ENCODE measurements around the gene RAB42. TPM values are rescaled to one million over a fixed set of nuclear protein-coding genes. Genes with fewer than 3 reads are reported as not detected.
"Not testable (repeated sequence)": the region's sequence is repeated elsewhere in the genome, so short reads cannot be mapped to it uniquely, and the experiment has no call there.

Gene RAB42
- total RNA-seq, 1 experiment from 2014 or later, result not detected

DNA sequence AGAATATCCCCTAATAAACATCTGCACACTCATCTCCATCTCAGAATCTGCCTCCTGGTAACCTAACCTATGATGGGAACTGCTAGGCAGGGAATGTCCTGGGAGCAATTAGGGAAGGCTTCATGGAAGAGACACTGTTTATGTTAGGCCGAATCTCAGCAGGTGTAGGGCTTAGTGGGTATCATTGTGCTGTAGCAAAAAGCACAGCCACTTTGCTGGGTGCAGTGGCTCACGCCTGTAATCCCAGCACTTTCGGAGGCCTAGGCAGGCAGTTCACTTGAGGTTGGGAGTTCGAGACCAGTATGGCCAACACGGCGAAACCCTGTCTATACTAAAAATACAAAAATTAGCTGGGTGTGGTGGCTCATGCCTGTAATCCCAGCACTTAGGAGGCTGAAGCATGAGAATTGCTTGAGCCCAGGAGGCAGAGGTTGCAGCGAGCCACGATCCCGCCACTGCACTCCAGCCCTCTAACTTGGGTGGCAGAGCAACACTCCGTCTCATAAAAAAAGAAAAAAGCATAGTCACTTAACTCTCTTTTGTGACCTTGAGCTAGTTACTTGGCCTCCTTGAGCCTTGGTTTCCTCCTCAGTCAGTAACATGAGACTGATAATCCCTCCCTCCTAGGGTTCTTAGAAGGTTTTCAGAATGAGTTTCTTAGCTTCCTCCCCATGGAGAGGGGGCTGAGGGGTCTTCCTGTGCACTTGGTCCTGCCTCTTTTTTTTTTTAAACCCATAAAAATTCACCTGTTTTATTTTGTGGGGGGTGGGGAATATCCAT, 3.5 kb downstream of the RAB42 start:
- Mint-ChIP-seq H3K27ac (ENCODE audit: low read depth, unreplicated experiment) (peak overlapping the region; percentile 71), H3K4me3 (ENCODE audit: unreplicated experiment) (no peak overlapping the region), H3K9me3 (ENCODE audit: unreplicated experiment) (no peaks in the 10 kb centered on the region), H3K4me1 (ENCODE audit: insufficient read depth, unreplicated experiment) (peaks cover 12% of the 10 kb centered on the region), H3K27me3 (ENCODE audit: insufficient read depth, unreplicated experiment) (no peaks in the 10 kb centered on the region), H3K36me3 (ENCODE audit: insufficient read depth, unreplicated experiment) (peaks cover 6% of the 10 kb centered on the region)
- CTCF ChIA-PET, result interaction anchor here (0.6 to 1.0 kb wide), 3 partner anchors 10 to 236 kb away, joined by 3 read pairs; no protein-coding TSS in a partner anchor
- no TSS peak for BruUV-seq (replicated peaks)
- DNase-seq (ENCODE audit: unreplicated experiment), result no peak
- POLR2A ChIA-PET, result interaction anchor here (0.5 to 5.7 kb wide), 5 partner anchors 13 to 256 kb away, joined by 3 to 64 read pairs (median 3); partner anchors contain the start of gene YTHDF2
- TF ChIP-seq, protein P1, sequence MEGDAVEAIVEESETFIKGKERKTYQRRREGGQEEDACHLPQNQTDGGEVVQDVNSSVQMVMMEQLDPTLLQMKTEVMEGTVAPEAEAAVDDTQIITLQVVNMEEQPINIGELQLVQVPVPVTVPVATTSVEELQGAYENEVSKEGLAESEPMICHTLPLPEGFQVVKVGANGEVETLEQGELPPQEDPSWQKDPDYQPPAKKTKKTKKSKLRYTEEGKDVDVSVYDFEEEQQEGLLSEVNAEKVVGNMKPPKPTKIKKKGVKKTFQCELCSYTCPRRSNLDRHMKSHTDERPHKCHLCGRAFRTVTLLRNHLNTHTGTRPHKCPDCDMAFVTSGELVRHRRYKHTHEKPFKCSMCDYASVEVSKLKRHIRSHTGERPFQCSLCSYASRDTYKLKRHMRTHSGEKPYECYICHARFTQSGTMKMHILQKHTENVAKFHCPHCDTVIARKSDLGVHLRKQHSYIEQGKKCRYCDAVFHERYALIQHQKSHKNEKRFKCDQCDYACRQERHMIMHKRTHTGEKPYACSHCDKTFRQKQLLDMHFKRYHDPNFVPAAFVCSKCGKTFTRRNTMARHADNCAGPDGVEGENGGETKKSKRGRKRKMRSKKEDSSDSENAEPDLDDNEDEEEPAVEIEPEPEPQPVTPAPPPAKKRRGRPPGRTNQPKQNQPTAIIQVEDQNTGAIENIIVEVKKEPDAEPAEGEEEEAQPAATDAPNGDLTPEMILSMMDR (IDR thresholded peaks at IDR 0.05; ENCODE audit: unreplicated experiment), result no peak
- intact Hi-C loops (cut with micrococcal nuclease), result no loop called here

DNA sequence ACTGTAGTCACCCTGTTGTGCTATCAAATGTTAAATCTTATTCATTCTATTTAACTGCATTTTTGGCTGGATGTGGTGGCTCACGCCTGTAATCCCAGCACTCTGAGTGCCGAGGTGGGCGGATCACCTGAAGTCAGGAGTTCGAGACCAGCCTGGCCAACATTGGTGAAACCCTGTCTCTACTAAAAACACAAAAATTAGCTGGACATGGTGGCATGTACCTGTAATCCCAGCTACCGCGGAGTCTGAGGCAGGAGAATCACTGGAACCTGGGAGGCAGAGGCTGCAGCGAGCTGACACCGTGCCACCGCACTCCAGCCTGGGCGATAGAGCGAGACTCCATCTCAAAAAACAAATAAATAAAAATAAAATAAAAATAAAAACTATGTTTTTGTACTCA, 4.2 kb downstream of the RAB42 start:
- CTCF ChIA-PET, result interaction anchor here (1.0 kb wide), 1 partner anchor 236 kb away, joined by 3 read pairs; no protein-coding TSS in a partner anchor
- H3K27ac Mint-ChIP-seq (ENCODE audit: low read depth, unreplicated experiment); H3K36me3 Mint-ChIP-seq (ENCODE audit: insufficient read depth, unreplicated experiment); BruUV-seq (replicated peaks); intact Hi-C loops (cut with micrococcal nuclease); H3K9me3 Mint-ChIP-seq (ENCODE audit: unreplicated experiment); H3K4me3 Mint-ChIP-seq (ENCODE audit: unreplicated experiment); DNase-seq (ENCODE audit: unreplicated experiment); H3K27me3 Mint-ChIP-seq (ENCODE audit: insufficient read depth, unreplicated experiment): not testable (repeated sequence)
- POLR2A ChIA-PET, result interaction anchor here (0.5 to 5.7 kb wide), 5 partner anchors 12 to 501 kb away, joined by 3 to 64 read pairs (median 3); partner anchors contain the start of gene YTHDF2
- H3K4me1 Mint-ChIP-seq (ENCODE audit: insufficient read depth, unreplicated experiment), result peaks cover 13% of the 10 kb centered on the region

DNA sequence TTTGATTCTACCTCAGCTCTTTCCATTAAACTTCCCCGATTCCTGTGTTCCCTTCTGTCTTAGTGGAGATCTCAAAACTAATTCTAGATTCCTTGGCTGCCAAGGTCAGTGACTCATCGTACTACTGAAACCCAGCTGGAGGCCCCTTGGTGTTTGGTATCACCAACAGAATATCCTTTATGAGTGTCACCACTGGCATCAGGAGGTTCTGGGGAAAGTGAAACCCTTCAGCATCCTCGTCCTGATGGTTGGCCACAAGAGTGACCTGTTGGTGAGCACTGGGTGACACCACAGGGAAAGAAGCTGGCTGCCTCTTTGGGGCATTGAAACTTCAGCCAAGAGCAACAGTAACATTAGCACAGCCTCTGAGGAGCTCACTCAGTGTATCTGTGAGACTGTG, 9.6 kb downstream of the RAB42 start:
- ChIA-PET CTCF (interaction anchor here (0.6 to 5.5 kb wide), 11 partner anchors 8 to 510 kb away, joined by 3 to 37 read pairs (median 4); no protein-coding TSS in a partner anchor), POLR2A (interaction anchor here (0.7 to 5.6 kb wide), 11 partner anchors 14 to 353 kb away, joined by 3 to 64 read pairs (median 4); partner anchors contain the start of genes RCC1 and YTHDF2)
- BruUV-seq (replicated peaks), result no TSS peak
- TF ChIP-seq, protein P1 (IDR thresholded peaks at IDR 0.05; ENCODE audit: unreplicated experiment), result no peak
- DNase-seq (ENCODE audit: unreplicated experiment), result peak; percentile 92
- H3K4me1 Mint-ChIP-seq (ENCODE audit: insufficient read depth, unreplicated experiment), result peaks cover 10% of the 10 kb centered on the region
- no peaks in the 10 kb centered on the region for H3K9me3 Mint-ChIP-seq (ENCODE audit: unreplicated experiment)
- no peak overlapping the region for H3K4me3 Mint-ChIP-seq (ENCODE audit: unreplicated experiment)
- H3K27me3 Mint-ChIP-seq (ENCODE audit: insufficient read depth, unreplicated experiment), result no peaks in the 10 kb centered on the region
- intact Hi-C loops (cut with micrococcal nuclease), result loop anchor here (1.0 to 2.0 kb wide), 4 partner anchors 21 to 193 kb away; partner anchors contain the start of gene TRNAU1AP
- H3K27ac Mint-ChIP-seq (ENCODE audit: low read depth, unreplicated experiment), result peak overlapping the region; percentile 27
- peaks cover 43% of the 10 kb centered on the region for H3K36me3 Mint-ChIP-seq (ENCODE audit: insufficient read depth, unreplicated experiment)

DNA sequence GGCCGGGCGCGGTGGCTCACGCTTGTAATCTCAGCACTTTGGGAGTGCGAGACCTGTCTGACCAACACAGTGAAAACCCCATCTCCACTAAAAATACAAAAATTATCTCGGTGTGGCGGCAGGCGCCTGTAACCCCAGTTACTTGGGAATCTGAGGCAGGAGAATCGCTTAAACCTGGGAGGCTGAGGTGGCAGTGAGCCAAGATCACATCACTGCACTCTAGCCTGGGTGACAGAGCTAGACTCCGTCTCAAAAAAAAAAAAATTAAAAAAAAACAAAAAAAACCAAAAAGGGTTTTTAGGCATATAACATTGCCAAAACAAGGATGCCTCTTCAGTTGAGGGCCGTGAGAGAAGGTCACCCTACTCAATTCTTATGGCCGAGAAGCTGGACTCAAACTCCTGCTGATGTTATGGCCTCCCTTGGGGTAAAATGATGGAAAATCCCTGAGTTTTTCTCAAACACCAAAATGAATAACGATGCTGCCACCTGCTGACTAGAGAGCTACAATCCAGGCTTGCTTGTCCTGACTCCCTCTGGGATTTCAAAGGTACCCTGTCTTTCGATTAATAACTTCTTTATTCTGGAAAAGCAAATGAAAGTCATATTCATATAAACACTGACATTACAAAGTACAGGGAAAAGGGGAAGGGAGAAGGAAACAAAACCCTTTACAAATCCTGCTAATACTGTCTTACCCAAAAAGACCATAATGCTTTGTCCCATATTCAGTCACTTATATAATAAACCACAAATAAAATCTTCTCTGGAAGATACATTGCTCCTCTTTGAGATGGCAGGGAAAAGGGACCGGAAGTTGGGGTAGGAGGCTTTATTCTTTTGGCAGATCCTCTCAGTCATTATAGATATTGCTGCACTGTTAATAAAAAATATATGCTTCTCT, 10.7 kb downstream of the RAB42 start:
- BruUV-seq (replicated peaks), result no TSS peak
- no peaks in the 10 kb centered on the region for H3K9me3 Mint-ChIP-seq (ENCODE audit: unreplicated experiment)
- H3K4me1 Mint-ChIP-seq (ENCODE audit: insufficient read depth, unreplicated experiment), result peaks cover 10% of the 10 kb centered on the region
- DNase-seq (ENCODE audit: unreplicated experiment), result peak; percentile 87
- ChIA-PET POLR2A (interaction anchor here (0.8 to 5.6 kb wide), 12 partner anchors 13 to 354 kb away, joined by 3 to 64 read pairs (median 4); partner anchors contain the start of genes RCC1, RNU11, TAF12 and YTHDF2), CTCF (interaction anchor here (0.6 to 5.5 kb wide), 26 partner anchors 8 to 1121 kb away, joined by 3 to 37 read pairs (median 4); partner anchors contain the start of gene RCC1)
- no peaks in the 10 kb centered on the region for H3K27me3 Mint-ChIP-seq (ENCODE audit: insufficient read depth, unreplicated experiment)
- H3K27ac Mint-ChIP-seq (ENCODE audit: low read depth, unreplicated experiment), result no peak overlapping the region
- intact Hi-C loops (cut with micrococcal nuclease), result loop anchor here (1.0 to 2.0 kb wide), 5 partner anchors 22 to 243 kb away; partner anchors contain the start of gene TRNAU1AP
- TF ChIP-seq, protein P1 (IDR thresholded peaks at IDR 0.05; ENCODE audit: unreplicated experiment), result peak; percentile 76
- no peak overlapping the region for H3K4me3 Mint-ChIP-seq (ENCODE audit: unreplicated experiment)
- peaks cover 54% of the 10 kb centered on the region for H3K36me3 Mint-ChIP-seq (ENCODE audit: insufficient read depth, unreplicated experiment)
